ENCODE results near the gene RAB3B.
"Not testable (repeated sequence)": the region's sequence is repeated elsewhere in the genome, so short reads cannot be mapped to it uniquely, and the experiment has no call there.

The RAB3B gene

DNA sequence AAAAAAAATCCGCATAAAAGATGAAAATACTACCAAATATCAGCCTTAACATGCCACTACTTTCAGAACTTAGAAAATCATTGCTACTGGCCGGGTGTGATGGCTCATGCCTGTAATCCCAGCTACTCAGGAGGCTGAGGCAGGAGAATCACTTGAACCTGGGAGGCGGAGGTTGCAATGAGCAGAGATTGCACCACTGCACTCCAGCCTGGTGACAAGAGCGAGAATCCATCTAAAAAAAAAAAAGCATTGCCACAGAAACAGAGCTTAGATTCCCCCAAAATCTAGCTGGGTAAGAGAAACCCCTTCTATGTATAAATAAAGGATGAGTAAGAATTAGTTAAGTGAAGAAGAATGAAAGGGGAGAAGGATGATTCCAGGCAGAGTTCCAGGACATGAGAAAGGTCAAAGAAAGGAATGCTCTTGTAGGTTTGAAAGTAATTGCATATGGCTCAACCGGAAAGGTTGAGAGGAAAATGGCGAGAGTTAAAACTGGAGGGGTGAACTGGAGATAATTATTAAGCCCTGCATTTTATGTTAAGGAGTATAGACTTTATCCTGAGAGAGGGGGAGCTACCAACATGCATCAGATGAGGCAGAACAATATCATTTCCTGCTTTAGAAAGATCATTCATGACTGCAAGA lies 92.3 kb downstream of the RAB3B start:
- Mint-ChIP-seq H3K27me3 (peaks cover 39% of the 10 kb centered on the region), H3K27ac (no peak overlapping the region), H3K36me3 (ENCODE audit: low read depth) (no peaks in the 10 kb centered on the region), H3K4me1 (ENCODE audit: low read depth) (no peaks in the 10 kb centered on the region), H3K9me3 (no peaks in the 10 kb centered on the region), H3K4me3 (no peak overlapping the region)

DNA sequence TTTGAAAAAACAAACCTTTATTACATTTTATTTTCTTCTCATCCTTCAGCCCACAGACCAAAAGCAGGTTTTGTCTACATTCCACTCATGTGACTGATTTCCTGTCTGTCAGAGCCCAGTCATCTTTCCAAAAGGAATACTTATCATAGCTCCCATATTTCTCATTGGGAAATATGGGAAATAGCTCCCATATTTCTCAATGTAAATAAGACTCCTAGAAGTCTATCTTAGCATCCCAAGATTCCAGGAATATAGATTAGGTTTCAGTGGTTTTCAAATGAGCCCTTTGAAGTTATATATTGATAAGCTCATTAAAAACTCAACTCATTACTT lies 92.8 kb downstream of the RAB3B start:
- Mint-ChIP-seq H3K9me3 (no peaks in the 10 kb centered on the region), H3K4me1 (ENCODE audit: low read depth) (no peaks in the 10 kb centered on the region), H3K27me3 (peaks cover 43% of the 10 kb centered on the region), H3K36me3 (ENCODE audit: low read depth) (no peaks in the 10 kb centered on the region), H3K4me3 (no peak overlapping the region), H3K27ac (no peak overlapping the region)

- H3K4me1 Mint-ChIP-seq (ENCODE audit: low read depth); H3K36me3 Mint-ChIP-seq (ENCODE audit: low read depth); H3K9me3 Mint-ChIP-seq; H3K4me3 Mint-ChIP-seq; H3K27ac Mint-ChIP-seq: not testable (repeated sequence)
- H3K27me3 Mint-ChIP-seq: peaks cover 56% of the 10 kb centered on the region
Measured at GRCh38 chr1:51894748-51895147, 95.8 kb downstream of the RAB3B start.

GRCh38 chr1:51878616-51879336 lies 111.7 kb downstream of the RAB3B start, which contains the start of gene NRDC:
Gene NRDC, minus strand, starts transcription at chr1:51878727. Its CDS starts 112 bp downstream, at chr1:51878615.
- Mint-ChIP-seq H3K36me3 (ENCODE audit: low read depth) (peaks cover 22% of the 10 kb centered on the region), H3K4me3 (no peak within 1 kb of the TSS), H3K4me1 (ENCODE audit: low read depth) (peaks cover 4% of the 10 kb centered on the region), H3K9me3 (no peaks in the 10 kb centered on the region), H3K27me3 (peaks cover 13% of the 10 kb centered on the region), H3K27ac (no peak within 1 kb of the TSS)

DNA sequence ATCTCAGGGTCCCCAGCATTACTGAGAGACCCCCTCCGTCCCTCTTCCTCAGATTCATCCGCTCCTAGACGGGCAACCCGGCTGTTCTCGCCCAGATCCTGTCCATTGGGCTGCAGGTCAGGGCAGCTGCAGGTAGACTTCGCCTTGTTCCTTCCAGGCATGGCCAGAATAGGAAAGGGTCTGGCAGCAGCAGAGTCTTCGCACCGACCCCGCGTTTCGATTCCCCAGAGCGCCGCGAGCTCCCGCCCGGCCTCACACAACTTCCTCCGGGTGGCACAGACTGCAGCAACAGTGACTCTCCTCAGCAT lies 112.2 kb downstream of the RAB3B start:
- H3K4me3 Mint-ChIP-seq: no peak overlapping the region
- H3K36me3 Mint-ChIP-seq (ENCODE audit: low read depth): peaks cover 23% of the 10 kb centered on the region
- H3K9me3 Mint-ChIP-seq: no peaks in the 10 kb centered on the region
- no peak overlapping the region for H3K27ac Mint-ChIP-seq
- peaks cover 11% of the 10 kb centered on the region for H3K27me3 Mint-ChIP-seq
- peaks cover 6% of the 10 kb centered on the region for H3K4me1 Mint-ChIP-seq (ENCODE audit: low read depth)

- Mint-ChIP-seq H3K36me3 (ENCODE audit: low read depth) (peaks cover 29% of the 10 kb centered on the region), H3K9me3 (no peaks in the 10 kb centered on the region), H3K4me3 (no peak overlapping the region), H3K4me1 (ENCODE audit: low read depth) (peaks cover 11% of the 10 kb centered on the region), H3K27me3 (peaks cover 5% of the 10 kb centered on the region), H3K27ac (no peak overlapping the region)
Measured at GRCh38 chr1:51877434-51878307, 112.8 kb downstream of the RAB3B start.

- Mint-ChIP-seq H3K4me3 (peak overlapping the region; percentile 72), H3K4me1 (ENCODE audit: low read depth) (peaks cover 28% of the 10 kb centered on the region), H3K9me3 (no peaks in the 10 kb centered on the region), H3K27me3 (no peaks in the 10 kb centered on the region), H3K27ac (no peak overlapping the region), H3K36me3 (ENCODE audit: low read depth) (peaks cover 41% of the 10 kb centered on the region)
Measured at GRCh38 chr1:51875836-51876235, 114.7 kb downstream of the RAB3B start.

DNA sequence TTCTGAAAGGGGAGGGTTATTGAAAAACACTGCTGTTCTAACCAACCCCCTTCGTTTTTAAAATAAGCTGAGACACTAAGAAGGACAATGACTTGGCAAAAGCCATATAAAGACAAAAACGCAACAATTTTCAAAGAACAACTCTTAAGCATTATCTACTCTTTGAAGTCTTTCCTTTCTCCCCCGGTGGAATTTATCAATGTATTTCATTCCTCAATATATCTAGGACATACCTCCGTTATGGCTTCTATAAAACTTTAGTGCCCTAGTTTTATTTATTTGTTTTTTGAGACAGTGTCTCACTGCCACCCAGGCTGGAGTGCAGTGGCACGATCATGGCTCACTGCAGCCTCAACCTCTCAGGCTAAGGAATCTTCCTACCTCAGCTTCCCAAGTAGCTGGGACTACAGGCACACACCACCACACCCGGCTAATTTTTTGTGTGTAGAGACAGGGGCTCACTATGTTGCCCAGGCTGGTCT lies 115.2 kb downstream of the RAB3B start:
- no peaks in the 10 kb centered on the region for H3K9me3 Mint-ChIP-seq
- peak overlapping the region; percentile 72 for H3K4me3 Mint-ChIP-seq
- no peaks in the 10 kb centered on the region for H3K27me3 Mint-ChIP-seq
- H3K36me3 Mint-ChIP-seq (ENCODE audit: low read depth): peaks cover 43% of the 10 kb centered on the region
- H3K4me1 Mint-ChIP-seq (ENCODE audit: low read depth): peaks cover 32% of the 10 kb centered on the region
- H3K27ac Mint-ChIP-seq: peak overlapping the region; percentile 12

- H3K27me3 Mint-ChIP-seq, H3K9me3 Mint-ChIP-seq, H3K4me3 Mint-ChIP-seq, H3K27ac Mint-ChIP-seq: not testable (repeated sequence)
- H3K4me1 Mint-ChIP-seq (ENCODE audit: low read depth): peaks cover 38% of the 10 kb centered on the region
- peaks cover 43% of the 10 kb centered on the region for H3K36me3 Mint-ChIP-seq (ENCODE audit: low read depth)
Measured at GRCh38 chr1:51873270-51873669, 117.2 kb downstream of the RAB3B start.

- Mint-ChIP-seq H3K27ac (no peak overlapping the region), H3K4me1 (ENCODE audit: low read depth) (peaks cover 53% of the 10 kb centered on the region), H3K36me3 (ENCODE audit: low read depth) (peaks cover 46% of the 10 kb centered on the region)
Measured at GRCh38 chr1:51871351-51871975, 119.0 kb downstream of the RAB3B start.

GRCh38 chr1:51870603-51871350 lies 119.7 kb downstream of the RAB3B start:
- peaks cover 53% of the 10 kb centered on the region for H3K4me1 Mint-ChIP-seq (ENCODE audit: low read depth)
- H3K27me3 Mint-ChIP-seq: no peaks in the 10 kb centered on the region
- peaks cover 48% of the 10 kb centered on the region for H3K36me3 Mint-ChIP-seq (ENCODE audit: low read depth)
- H3K9me3 Mint-ChIP-seq: no peaks in the 10 kb centered on the region
- H3K27ac Mint-ChIP-seq: no peak overlapping the region
- no peak overlapping the region for H3K4me3 Mint-ChIP-seq

More at GRCh38 chr1:51871351-51871975, 119.0 kb downstream of the RAB3B start:
- H3K4me3 Mint-ChIP-seq: no peak overlapping the region
- H3K27me3 Mint-ChIP-seq: no peaks in the 10 kb centered on the region
- no peaks in the 10 kb centered on the region for H3K9me3 Mint-ChIP-seq

DNA sequence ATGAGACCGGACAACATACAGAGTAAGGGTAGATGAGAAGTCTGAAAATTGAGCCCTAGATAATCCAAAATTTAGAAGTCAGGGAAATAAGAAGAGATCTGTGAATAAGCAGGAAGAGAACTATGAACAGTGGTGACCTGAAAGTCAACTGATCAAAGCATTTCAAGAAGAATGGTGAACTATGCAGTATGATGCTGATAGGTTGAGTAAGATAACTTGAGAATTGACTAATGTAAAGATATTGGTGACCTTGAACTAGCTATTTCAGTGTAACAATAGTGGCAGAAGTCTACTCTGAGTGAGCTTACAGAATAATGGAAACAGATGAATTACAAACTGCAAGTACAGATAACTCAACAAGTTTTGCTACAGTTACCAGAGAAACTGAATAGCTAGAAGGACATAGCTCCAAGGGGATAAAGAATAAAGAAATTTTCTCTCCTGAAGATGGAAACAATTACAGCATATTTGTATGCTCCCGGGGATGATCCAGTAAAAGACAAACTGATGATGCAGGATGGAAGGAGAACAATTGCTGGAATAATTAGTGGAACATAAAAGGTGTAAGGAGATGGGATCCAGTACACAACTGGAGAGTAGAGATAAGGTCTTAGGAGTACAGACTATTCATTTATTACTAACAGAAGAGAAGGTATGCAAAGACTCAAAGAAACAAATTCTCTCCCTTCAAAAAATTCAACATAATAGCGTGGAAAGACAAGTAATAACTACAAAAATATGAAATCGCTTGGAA lies 122.8 kb downstream of the RAB3B start:
- Mint-ChIP-seq H3K4me3 (no peak overlapping the region), H3K36me3 (ENCODE audit: low read depth) (peaks cover 34% of the 10 kb centered on the region), H3K27me3 (no peaks in the 10 kb centered on the region), H3K27ac (no peak overlapping the region), H3K4me1 (ENCODE audit: low read depth) (peaks cover 55% of the 10 kb centered on the region), H3K9me3 (no peaks in the 10 kb centered on the region)

- Mint-ChIP-seq H3K36me3 (ENCODE audit: low read depth) (peaks cover 32% of the 10 kb centered on the region), H3K27me3 (no peaks in the 10 kb centered on the region), H3K4me3 (no peak overlapping the region), H3K9me3 (no peaks in the 10 kb centered on the region), H3K27ac (peak overlapping the region; percentile 70), H3K4me1 (ENCODE audit: low read depth) (peaks cover 42% of the 10 kb centered on the region)
Measured at GRCh38 chr1:51863384-51863783, 127.1 kb downstream of the RAB3B start.

DNA sequence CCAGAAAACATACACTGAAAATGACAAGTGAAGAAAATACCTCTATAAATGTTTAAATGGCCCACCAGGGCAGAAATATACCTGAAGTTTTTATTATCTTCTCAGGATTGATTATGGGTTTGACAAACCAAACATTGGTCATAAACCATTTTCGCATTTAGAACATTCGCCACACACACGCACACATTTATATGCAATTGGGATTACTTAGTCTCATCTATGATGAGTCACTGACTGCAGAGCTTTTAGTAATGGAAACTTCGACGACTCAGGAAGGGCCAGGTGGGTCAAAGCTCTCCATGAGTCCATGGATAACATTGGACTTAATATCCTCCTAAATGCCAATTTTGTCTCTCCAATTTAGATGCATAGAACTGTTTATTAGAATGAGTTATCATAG lies 128.8 kb downstream of the RAB3B start:
- peaks cover 27% of the 10 kb centered on the region for H3K4me1 Mint-ChIP-seq (ENCODE audit: low read depth)
- no peaks in the 10 kb centered on the region for H3K27me3 Mint-ChIP-seq
- peak overlapping the region; percentile 61 for H3K27ac Mint-ChIP-seq
- H3K4me3 Mint-ChIP-seq: no peak overlapping the region
- no peaks in the 10 kb centered on the region for H3K9me3 Mint-ChIP-seq
- peaks cover 25% of the 10 kb centered on the region for H3K36me3 Mint-ChIP-seq (ENCODE audit: low read depth)

Measured in stimulated activated naive CD8-positive, alpha-beta T cell treated with anti-CD3 and anti-CD28 coated beads, Interleukin-15, Interleukin-2, amounts not matched to agents 100 ng/mL and 50 ng/mL, for 24 hours (primary cell).